T-helper 22 cell (primary cell): ENCODE results near the gene NUP43.
A peak's percentile ranks its signal among the peaks of the same experiment; 100 is the strongest.
"Not testable (repeated sequence)": the region's sequence is repeated elsewhere in the genome, so short reads cannot be mapped to it uniquely, and the experiment has no call there.

Source experiments
- DNase-seq: peaks from one replicate; pipeline ENCODE4 v3.0.0-alpha.2; 2020; ENCODE audit warnings: low read depth

Gene NUP43

DNA sequence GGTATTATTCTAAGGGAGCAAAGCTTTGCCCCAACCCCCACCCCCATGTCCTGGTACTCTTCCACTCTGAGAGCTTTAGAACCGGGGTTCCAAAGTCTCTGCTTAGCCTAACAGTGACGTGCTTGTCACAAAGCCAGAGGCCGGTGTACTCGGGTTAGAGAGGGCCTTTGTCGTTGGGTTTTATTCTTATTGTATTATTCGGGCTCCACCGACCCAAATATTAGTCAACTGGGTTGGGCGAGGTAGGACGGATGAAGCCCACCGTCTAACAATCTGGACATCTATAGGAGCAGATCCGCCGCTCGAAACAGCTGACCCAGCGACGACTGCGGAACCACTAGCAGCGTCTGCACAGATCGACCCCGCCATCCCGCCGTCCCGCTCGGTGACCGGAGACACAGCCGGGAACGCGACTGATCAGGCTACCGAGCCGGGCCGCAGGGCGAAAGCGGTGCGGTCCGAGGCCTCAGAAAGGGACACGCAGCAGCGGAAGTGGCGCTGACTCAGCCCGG is 2.8 kb upstream of the NUP43 start:
- not testable (repeated sequence) for DNase-seq

DNA sequence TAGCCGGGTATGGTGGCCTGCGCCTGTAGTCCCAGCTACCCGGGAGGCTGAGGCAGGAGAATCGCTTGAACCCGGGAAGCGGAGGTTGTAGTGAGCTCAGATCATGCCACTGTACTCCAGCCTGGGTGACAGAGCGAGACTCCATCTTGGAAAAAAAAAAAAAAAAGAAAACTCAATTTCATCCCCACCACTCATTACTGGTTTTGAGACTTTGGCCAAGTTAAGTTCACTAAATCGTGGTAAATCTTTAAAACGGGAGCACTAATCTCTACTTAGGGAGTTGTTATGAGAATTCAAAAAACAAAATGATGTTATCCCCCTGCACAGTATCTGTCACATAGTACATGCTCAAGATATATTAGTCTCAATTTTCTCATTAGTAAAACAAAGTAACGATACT is 1.1 kb downstream of the NUP43 start:
- DNase-seq: not testable (repeated sequence)

DNA sequence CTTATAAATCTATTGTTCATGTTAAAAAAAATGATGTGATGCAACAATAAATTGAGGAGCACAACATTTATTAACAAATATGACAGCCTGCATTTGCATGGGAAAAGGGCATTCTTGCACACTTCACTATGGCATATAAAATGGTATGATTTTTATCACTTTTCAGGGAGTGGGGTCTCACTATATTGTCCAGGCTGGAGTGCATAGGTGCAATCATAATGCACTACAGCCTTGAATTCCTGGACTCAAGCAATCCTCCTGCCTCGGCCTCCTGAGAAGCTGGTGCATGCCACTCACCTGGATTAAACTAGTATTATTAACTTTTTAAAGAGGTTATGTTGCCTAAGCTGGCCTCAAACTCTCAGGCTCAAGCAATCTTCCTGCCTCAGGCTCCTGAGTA is 11.4 kb downstream of the NUP43 start:
- no peak for DNase-seq

DNA sequence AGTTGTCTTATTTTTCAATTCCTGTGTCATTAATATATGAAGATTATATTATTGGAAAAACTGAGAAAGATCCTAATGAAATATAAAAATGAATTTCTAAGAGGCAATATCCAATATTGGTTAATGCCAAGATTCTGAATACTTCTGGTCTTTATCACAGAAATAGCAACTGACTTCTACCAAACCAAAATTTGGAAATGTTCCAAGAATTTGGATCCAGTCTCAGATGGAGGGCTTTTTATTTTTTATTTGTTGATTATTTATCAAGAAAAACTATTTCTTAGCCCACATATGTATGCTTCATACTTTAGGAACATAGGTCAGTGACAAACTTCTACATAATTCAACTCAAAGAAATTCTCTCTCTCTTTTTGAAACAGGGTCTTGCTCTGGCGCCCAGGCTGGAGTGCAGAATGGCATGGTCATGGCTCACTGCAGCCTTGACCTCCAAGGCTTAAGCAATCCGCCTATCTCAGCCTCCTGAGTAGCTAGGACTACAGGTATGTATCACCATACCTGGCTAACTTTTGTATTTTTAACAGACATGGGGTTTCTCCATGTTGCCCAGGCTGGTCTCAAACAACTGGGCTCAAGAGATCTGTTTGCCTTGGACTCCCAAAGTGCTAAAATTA is 13.1 kb downstream of the NUP43 start:
- no peak for DNase-seq

DNA sequence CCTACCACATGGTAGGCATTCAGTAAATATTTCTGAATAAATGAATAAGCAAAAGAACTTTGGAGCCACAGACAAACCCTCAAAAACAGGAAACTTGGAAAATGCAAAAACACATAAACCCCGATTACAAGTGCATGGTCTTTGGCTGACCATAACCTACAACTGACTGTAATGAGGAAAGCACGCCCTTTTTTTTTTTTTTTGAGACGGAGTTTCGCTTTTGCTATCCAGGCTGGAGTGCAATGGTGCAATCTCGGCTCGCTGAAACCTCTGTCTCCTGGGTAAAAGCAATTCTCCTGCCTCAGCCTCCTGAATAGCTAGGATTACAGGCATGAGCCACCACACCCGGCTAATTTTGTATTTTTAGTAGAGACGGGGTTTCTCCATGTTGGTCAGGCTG is 16.5 kb downstream of the NUP43 start:
- no peak for DNase-seq

DNA sequence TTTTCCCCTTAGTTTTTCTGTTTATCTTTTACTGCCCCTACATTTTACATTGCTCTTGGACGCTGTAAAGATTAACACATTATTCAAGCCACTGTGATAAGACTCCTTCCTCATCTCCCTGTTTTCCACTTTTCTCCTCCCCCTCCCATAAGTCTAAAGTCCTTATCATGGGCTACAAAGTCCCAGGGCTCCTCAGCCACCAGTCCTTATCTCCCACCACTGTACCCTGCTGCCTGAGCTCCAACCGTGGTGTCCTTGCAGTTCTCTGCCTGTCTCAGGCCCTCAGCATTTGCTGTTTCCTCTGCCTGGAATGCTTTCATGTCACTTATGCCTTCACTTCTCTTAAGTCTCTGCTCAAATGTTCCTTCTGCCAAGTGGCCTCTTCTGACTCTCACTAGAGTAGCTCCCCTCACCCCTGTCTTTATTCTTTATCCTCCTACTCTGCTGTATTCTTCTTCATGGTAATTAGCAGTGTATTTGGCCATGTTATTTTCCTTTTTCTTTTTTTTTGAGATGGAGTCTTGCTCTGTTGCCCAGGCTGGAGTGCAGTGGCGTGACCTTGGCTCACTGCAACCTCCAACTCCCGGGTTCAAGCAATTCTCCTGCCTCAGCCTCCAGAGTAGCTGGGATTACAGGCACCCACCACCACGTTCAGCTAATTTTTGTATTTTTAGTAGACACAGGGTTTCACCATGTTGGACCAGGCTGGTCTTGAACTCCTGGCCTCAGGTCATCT is 17.7 kb downstream of the NUP43 start:
- DNase-seq: no peak

DNA sequence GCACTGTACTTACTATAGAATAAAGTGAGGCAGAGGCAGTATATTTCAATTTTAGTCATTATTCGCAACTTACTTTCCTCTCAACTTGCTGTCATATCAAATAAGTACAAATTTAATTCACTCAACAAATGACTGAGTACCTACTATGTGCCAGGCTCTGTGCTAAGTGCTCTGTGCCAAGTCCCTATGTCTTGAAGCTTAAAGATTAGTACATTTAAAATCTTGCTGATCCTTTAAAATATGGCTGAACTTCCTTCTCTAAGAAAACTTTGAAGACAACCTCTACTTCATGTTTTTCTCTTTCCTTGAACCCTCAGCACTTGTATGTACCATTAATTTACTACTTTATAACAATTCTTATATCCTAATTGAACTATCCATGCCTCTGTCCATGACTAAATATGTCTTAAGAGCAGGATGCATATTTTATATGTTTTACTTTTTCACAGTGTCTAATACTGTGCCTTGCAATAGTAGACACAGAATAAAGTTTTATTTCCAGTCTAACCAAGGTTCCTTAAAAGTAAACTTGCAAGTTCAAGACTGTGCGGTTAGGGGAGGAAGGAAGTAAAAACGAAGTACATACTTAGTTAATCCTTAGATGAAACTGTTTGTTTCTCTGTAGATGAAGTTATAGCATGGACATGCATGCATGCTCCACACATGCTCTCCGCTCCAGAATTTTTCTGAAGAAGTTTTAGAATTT is 18.4 kb downstream of the NUP43 start:
- DNase-seq: no peak

DNA sequence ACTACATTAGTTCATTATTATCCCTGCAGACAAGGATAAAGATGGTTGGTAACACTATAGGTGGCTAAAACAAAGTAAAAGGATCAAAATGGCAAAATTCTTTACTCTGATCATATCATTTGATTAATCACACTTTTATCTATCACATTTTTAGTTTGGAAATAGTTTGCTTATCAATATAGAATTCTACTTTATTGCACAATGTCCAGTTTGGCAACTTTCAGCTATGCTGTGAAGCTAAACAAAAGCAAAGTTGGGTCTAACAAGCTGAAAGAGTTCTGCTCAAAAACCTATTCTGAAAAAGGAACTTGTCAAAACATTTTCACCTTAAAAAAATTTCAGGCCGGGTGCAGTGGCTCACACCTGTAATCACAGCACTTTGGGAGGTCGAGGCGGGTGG is 20.5 kb downstream of the NUP43 start:
- DNase-seq: no peak

DNA sequence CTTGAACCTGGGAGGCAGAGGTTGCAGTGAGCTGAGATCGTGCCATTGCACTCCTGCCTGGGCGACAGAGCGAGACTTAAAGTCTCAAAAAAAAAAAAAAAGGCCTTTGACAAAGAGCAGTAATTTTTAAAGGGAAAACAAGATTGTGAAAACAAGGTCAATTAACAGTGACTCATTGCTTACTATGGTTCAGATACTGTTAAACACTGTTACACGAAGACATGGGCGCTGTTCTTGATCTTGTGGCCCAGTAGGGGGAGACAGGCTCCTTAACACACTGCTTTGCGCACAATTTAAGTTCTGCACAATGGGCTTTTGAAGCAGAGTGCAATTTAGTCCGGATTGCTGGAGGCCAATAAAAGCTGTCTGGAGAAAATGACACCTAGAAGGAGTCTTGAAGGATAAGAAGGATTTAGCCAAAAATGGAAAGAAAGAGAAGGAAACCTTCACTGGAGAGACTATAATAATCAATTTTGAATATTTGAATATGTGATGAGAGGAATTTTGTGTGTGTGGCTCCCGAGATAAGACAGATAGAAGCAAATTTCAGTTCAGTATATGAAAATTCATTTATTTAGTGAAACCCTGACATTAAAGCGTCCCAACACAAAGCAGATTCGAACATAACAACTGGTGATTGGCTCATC is 22.4 kb downstream of the NUP43 start:
- peak; percentile 6 for DNase-seq

DNA sequence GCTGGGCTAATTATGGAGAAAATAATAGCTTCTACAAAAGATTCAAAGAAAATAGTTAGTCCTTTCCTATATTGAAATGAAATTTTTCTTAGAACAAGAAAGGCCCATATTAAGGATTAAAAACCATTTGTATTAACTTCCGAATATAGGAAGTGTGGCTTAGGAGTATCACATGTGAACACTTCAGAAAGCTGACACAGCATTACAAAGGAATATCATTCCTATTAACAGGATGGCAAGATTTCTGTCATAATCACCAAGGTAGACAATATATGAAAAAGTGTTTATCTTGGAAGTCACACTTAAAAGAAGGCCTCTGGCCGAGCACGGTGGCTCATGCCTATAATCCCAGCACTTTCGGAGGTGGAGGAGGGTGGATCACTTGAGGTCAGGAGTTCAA is 23.1 kb downstream of the NUP43 start:
- no peak for DNase-seq

DNA sequence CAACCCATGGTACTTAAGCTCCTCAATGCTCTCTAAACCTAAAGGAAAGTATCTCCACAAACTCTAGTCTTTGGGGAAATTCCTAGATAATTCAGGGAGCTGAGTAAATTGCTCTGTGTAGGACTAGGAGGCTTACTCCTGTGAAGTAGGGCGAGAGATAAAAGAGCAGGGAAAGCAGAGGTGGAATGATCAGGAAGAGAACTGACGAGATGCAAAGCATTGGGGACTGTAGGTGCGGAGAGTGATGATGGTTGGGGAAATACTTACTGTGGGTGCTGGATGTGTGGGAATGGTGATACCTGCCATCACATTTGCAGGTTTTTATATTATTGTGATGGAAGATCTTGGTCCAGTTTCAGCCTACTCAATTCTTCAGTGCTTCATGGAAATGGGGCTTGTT is 26.8 kb downstream of the NUP43 start:
- no peak for DNase-seq

DNA sequence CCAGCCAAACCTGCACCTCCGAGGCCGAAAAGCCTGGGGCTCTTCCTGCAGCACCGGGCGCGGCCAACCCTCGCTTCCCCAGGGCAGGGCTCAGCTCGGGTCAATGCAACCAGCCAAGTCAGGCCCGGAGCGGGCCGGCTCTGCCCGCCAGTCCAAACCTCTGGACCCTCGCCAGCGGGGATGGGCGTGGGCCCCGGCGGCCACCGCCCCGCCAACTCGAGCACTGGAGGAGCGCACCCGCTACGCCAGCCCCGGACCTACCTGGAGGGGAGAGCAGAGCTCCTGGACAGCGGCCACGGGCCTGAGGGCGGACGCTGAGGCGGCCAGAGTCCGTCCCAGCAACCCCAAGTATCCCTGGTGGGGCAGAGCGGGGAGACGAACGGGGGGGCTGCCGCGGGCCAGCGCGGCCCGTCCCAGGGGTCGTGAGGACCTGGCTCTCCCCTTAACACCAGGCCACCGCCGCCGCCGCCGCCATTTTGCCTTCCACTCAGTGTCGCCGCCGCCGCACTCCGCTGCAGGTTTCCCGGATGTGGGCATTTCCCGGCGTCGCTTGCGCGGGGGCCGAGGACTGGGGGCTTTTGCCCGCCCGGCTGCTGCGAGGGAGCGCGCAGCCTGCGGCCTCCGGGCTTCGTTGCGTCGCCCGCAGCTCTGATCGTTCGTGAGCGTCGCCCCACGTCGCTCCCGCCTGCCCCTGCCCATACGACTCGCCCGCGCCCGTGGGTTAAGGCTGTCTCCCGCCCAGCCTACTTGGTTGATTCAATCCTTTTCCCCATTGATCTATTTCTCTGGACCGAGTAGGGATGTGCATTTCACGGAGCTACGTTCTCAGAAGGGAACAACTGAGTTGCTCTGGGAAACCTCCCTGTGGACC is 28.5 kb downstream of the NUP43 start, which contains the start of gene LATS1:
TSS of gene LATS1 (minus strand) at position 514 of the 871 bp plus-strand sequence. CDS start 15,975 bp downstream, outside the sequence.
- DNase-seq: peak; percentile 87

DNA sequence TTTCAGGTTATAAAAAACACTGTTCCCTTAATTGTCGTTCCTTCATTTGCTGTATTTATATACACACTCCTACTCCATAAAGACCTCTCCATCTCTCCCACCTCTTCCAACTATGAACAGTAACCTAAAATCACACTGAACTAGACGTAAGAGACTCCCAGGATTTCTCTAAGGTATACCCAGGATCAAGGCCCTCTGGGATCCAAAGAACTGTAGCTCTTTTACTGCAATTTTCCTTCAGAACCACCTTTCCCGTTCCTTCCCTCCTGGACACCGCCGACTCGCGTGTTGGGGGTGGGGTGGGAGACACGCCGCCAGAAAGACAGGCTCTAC is 29.1 kb downstream of the NUP43 start:
- no peak for DNase-seq

DNA sequence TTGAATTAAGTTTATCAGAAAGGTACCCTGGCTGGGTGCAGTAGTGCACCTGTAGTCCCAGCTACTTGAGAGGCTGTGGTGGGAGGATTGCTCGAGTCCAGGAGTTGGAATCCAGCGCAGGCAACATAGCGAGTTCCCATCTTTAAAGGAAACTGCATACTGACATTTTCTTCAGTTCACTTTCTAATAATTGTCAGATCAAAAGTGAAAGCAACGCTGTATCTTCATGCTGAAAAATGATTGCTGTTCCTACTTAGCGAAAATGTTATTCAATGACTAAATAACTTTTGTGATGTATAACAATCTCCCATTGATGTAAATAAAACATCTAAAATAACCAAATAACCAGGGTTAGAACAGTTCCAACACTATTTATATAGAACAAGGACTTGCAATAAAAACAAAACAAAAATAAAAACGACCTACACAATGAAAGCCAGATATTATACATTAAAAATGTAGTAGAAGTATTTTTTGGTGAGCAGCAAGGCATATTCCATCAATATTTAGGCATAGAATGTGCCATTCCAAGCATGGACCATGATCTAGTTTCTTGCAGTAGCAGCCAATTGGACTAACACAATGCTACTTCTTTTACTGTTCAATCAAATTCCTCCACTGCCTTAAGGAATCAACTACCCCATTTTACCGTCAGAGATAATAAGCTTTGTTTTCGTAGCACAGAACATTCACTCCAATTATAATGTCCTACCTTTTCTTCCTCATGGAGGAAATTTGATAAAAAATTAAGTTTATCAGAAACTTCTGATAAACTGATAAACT is 30.0 kb downstream of the NUP43 start:
- no peak for DNase-seq

DNA sequence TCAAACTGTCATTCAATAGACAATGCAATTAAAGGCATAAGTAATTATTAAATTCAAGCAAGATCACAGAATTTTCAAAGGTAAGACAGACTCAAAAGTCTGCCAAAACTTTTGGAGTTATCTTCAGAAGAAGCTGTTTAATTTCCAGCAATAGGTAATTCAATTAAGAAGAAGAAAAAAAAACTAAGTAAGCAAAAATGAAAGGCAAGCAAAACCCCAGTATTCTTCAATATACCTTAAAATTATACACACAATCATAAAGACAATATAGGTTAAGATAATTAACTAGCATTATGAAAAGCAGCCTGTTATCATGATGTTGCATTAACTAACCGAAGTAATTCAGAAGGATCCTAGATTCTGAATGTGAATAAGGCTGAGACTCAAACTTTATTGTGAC is 31.9 kb downstream of the NUP43 start:
- DNase-seq: no peak

DNA sequence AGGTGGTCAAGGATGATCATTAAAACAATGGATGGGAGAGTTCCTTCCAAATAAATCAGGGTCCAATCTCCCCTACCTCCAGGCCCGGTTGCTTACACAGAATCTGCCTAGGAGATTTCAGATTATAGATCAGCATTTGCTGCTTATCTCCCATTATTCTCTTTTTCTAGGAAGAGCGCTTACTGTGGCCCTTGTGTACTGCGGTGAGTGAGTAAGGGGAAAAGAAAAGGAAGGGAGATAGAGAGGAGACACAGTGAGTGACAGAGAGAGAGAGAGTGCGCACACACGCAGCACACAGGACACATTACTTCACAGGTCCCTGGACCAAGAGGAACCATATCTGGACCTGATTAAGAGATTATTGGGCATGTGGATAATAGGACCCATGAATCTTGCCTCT is 34.6 kb downstream of the NUP43 start:
- DNase-seq: no peak

DNA sequence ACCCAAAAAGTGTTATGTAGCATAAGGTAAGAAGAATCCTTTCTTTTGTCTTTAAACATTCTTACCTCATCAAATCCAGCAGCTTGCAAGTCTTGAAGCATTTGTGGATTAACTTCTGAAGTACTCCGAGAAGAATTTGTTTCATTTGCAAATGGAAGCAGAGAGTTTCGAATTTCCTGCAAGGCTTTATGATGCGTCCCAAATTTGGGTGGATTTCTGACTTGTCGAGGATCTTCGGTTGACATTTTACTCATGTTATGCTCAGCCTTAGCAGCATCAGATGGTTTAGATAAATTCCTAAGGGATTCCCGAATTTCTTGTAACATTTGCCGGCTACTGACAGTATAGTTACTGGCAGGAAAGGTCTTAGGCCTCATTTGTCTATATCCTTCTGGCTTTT is 44.6 kb downstream of the NUP43 start:
- DNase-seq: no peak

DNA sequence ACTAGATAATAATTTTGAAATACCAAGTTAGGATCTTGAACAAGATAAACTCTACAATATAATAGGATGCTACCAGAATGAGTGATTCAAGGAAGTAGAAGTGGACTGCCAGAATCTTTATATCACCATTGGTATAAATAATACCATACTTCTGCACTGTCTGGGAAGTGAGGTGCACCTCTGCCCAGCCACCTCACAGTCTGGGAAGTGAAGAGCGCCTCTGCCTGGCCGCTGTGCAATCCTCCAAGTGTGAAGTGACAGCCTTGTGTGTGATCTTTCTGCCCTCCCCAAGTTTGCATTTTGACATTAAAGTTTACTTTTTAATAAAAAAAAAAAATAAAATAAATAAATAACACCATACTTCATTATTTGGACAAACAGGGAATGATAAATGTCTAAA is 47.2 kb downstream of the NUP43 start:
- no peak for DNase-seq

DNA sequence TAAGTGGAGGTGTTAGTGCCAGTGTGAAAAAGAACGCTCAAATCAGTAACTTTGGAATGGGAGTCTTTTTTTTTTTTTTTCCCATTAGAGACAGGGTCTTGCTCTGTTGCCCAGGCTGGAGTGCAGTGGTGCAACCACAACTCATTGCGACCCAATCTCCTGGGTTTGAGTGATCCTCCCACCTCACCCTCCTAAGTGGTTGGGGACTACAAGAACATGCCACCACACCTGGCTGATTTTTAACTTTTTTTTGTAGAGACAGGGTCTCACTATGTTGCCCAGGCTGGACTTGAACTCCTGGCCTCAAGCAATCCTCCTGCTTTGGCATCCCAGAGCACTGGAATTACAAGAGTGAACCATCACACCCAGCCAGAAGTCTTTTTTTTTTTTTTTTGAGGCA is 48.2 kb downstream of the NUP43 start:
- no peak for DNase-seq

DNA sequence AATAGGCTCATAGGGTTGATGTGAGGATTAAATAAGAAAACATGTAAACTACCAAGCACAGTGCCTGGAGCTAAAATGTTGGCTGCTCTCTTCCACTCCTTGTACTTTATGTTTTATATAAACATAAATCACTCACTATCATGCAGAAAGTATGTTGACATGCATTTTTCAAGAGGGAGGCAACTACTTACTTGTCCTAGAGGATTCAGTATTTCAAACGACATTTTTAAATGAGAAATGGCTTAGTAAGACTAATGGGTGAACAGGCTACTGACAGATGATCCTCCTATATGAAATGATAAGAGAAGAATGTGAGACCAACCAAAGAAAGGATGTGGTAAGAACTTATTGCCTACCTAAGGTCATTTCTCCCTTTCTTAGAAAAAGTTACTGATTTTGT is 49.4 kb downstream of the NUP43 start:
- DNase-seq: no peak

DNA sequence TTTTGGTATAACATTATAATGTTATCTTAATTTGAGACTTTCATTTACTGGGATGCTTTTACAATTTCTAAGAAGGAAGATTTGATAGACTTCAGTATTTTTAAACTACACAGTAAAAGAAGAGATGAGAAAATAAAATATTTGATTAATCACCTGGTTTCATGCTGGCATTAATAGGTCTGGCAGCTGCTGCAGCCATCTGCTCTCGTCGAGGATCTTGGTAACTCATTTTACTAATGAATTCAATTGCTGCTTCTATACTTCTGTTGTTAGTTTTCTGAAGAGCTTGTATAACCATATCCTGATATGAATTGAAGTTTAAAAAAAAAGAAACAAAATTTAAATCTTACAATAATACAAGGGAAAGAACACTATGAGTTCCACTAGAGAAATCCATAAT is 51.4 kb downstream of the NUP43 start:
- DNase-seq: no peak
